ENCODE data around the gene ARHGAP29. TPM values are rescaled to one million over a fixed set of nuclear protein-coding genes. Genes with fewer than 3 reads are reported as not detected.
A peak's percentile ranks its signal among the peaks of the same experiment; 100 is the strongest.

ARHGAP29 gene
- total RNA-seq, 1 donor from 2014 or later = 35.1 TPM

- H3K4me3 ChIP-seq = no peak overlapping the region
- TF ChIP-seq CTCF (IDR thresholded peaks at IDR 0.05) = no peak
- H3K36me3 ChIP-seq = no peaks in the 10 kb centered on the region
- H3K27me3 ChIP-seq = no peaks in the 10 kb centered on the region
- H3K27ac ChIP-seq = no peak overlapping the region
- intact Hi-C loops (cut with DNase I) = no loop called here
- DNase-seq (ENCODE audit: low spot score in 2 of 2) = no peak
- no peaks in the 10 kb centered on the region for H3K9me3 ChIP-seq
- peaks cover 0 to 13% of the 10 kb centered on the region in 2 donors for H3K4me1 ChIP-seq
These were observed 23.4 kb upstream of the ARHGAP29 start for GRCh38 chr1:94260635-94261387.

GRCh38 chr1:94259635-94260289 is 22.4 kb upstream of the ARHGAP29 start:
- Histone ChIP-seq H3K9me3 (no peaks in the 10 kb centered on the region), H3K36me3 (no peaks in the 10 kb centered on the region), H3K27ac (peak overlapping the region in 1 of 2 donors; percentile 73), H3K27me3 (no peaks in the 10 kb centered on the region), H3K4me1 (peaks cover 0 to 13% of the 10 kb centered on the region in 2 donors), H3K4me3 (no peak overlapping the region)
- DNase-seq (ENCODE audit: low spot score in 2 of 2) = no peak
- no peak for TF ChIP-seq CTCF (IDR thresholded peaks at IDR 0.05)
- intact Hi-C loops (cut with DNase I) = no loop called here

GRCh38 chr1:94258873-94259331 is 21.5 kb upstream of the ARHGAP29 start:
- Histone ChIP-seq H3K27ac (peak overlapping the region; percentile 58 to 73), H3K4me3 (no peak overlapping the region), H3K27me3 (no peaks in the 10 kb centered on the region), H3K9me3 (no peaks in the 10 kb centered on the region), H3K4me1 (peaks cover 0 to 13% of the 10 kb centered on the region in 2 donors), H3K36me3 (no peaks in the 10 kb centered on the region)
- no peak for TF ChIP-seq CTCF (IDR thresholded peaks at IDR 0.05)
- intact Hi-C loops (cut with DNase I) = no loop called here
- peak in 1 of 2 donors; percentile 88 for DNase-seq (ENCODE audit: low spot score in 2 of 2)

- Histone ChIP-seq H3K27me3 (no peaks in the 10 kb centered on the region), H3K9me3 (no peaks in the 10 kb centered on the region), H3K4me3 (no peak overlapping the region), H3K4me1 (peaks cover 0 to 13% of the 10 kb centered on the region in 2 donors), H3K27ac (no peak overlapping the region), H3K36me3 (no peaks in the 10 kb centered on the region)
- DNase-seq (ENCODE audit: low spot score in 2 of 2) = no peak
- TF ChIP-seq CTCF (IDR thresholded peaks at IDR 0.05) = no peak
- intact Hi-C loops (cut with DNase I) = no loop called here
These were observed 20.1 kb upstream of the ARHGAP29 start for GRCh38 chr1:94257444-94257843.

- no peak for TF ChIP-seq CTCF (IDR thresholded peaks at IDR 0.05)
- H3K36me3 ChIP-seq = no peaks in the 10 kb centered on the region
- H3K4me1 ChIP-seq = peaks cover 0 to 13% of the 10 kb centered on the region in 2 donors
- no peak overlapping the region for H3K4me3 ChIP-seq
- intact Hi-C loops (cut with DNase I) = no loop called here
- no peaks in the 10 kb centered on the region for H3K27me3 ChIP-seq
- H3K9me3 ChIP-seq = no peaks in the 10 kb centered on the region
- no peak overlapping the region for H3K27ac ChIP-seq
- no peak for DNase-seq (ENCODE audit: low spot score in 2 of 2)
These were observed 18.1 kb upstream of the ARHGAP29 start for GRCh38 chr1:94255476-94255875.

Data from ascending aorta (tissue), 2 donors.